Calu3 (cell line): Measurements from ENCODE around the gene MED13. TPM values are rescaled to one million over a fixed set of nuclear protein-coding genes. Genes with fewer than 3 reads are reported as not detected.

Experiments used
- BruUV-seq: library from RNA; stranded (reverse); fragments of 400-500 nt; replicated peaks from 2 replicates; lab custom pipeline; 2021; lab: Mats Ljungman, UMichigan
- CTCF ChIA-PET: fragments of 300-600 bp; sonication (Branson Sonifier 250); formaldehyde crosslinking; loops from one replicate; lab custom pipeline; 2022; ENCODE audit warnings: antibody characterized with exemption; lab: Charles Lee
- DNase-seq: peaks from one replicate; pipeline ENCODE4 v3.0.0; 2022
- H3K27ac Mint-ChIP-seq: one replicate; pipeline ENCODE4 v1.8.0; 2022; ENCODE audit warnings: mixed read lengths; ENCODE audit not compliant: unreplicated experiment
- H3K27me3 Mint-ChIP-seq: one replicate; pipeline ENCODE4 v1.8.0; 2022; ENCODE audit warnings: mixed read lengths; ENCODE audit not compliant: unreplicated experiment
- H3K36me3 Mint-ChIP-seq: one replicate; pipeline ENCODE4 v1.8.0; 2022; ENCODE audit warnings: mild to moderate bottlenecking, moderate library complexity, mixed read lengths; ENCODE audit not compliant: insufficient read depth, unreplicated experiment
- H3K4me1 Mint-ChIP-seq: one replicate; pipeline ENCODE4 v1.8.0; 2022; ENCODE audit warnings: mild to moderate bottlenecking, low read depth, mixed read lengths; ENCODE audit not compliant: unreplicated experiment
- H3K4me3 Mint-ChIP-seq: one replicate; pipeline ENCODE4 v1.8.0; 2022; ENCODE audit warnings: mild to moderate bottlenecking, low read depth, moderate library complexity, mixed read lengths; ENCODE audit not compliant: unreplicated experiment
- H3K9me3 Mint-ChIP-seq: one replicate; pipeline ENCODE4 v1.8.0; 2022; ENCODE audit warnings: low read depth, mixed read lengths; ENCODE audit not compliant: unreplicated experiment
- CTCF ChIP-seq: fragments of 200-600 bp; IDR thresholded peaks from one replicate; pipeline ENCODE4 v1.8.0; 2022; ENCODE audit warnings: antibody characterized with exemption; ENCODE audit not compliant: unreplicated experiment
- intact Hi-C: fragments of 100-400 bp; cut with micrococcal nuclease; formaldehyde crosslinking; loops from one replicate; pipeline ENCODE4 v1.10.0; 2022; ENCODE audit not compliant: unreplicated experiment
- total RNA-seq: library from RNA; stranded (reverse); gene quantifications from 2 replicates; pipeline ENCODE4 v1.2.3, GENCODE V29; 2022

Gene MED13
- total RNA-seq, 1 experiment from 2014 or later, result 50.2 TPM

GRCh38 chr17:61908292-61909037, 156.6 kb downstream of the MED13 start:
- H3K4me3 Mint-ChIP-seq, result no peak overlapping the region
- no peaks in the 10 kb centered on the region for H3K27me3 Mint-ChIP-seq
- BruUV-seq, result no TSS peak
- no peak for DNase-seq
- H3K4me1 Mint-ChIP-seq, result no peaks in the 10 kb centered on the region
- no peak for TF ChIP-seq CTCF
- H3K9me3 Mint-ChIP-seq, result no peaks in the 10 kb centered on the region
- intact Hi-C loops, result no loop called here
- CTCF ChIA-PET, result no interaction called here
- no peak overlapping the region for H3K27ac Mint-ChIP-seq
- H3K36me3 Mint-ChIP-seq, result peaks cover 11% of the 10 kb centered on the region

DNA sequence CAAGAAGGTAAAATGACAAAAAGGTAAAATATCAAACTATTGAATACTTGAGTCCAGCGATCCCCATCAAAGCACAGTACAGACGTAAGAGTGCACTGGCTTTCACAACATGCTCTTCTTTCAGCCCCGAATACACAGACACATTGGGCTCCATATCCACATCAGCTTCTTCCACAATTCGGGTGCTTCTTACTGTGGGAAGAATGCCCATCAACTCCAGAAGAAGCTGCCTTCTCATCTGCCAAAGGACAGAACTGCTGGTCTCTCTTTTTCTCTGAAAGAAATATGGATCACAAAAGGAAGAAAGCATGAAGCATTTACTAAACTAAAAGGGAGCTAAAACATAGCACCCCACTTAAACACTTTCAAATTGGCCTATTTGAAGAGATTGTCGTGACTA, 157.7 kb downstream of the MED13 start:
- CTCF ChIA-PET, result interaction anchor here (0.6 kb wide), 1 partner anchor 1805 kb away, joined by 5 read pairs; no protein-coding TSS in a partner anchor
- Mint-ChIP-seq H3K36me3 (peaks cover 10% of the 10 kb centered on the region), H3K9me3 (no peaks in the 10 kb centered on the region), H3K4me3 (no peak overlapping the region), H3K27ac (no peak overlapping the region), H3K27me3 (no peaks in the 10 kb centered on the region), H3K4me1 (no peaks in the 10 kb centered on the region)
- no peak for TF ChIP-seq CTCF
- intact Hi-C loops, result no loop called here
- DNase-seq, result no peak
- no TSS peak for BruUV-seq

DNA sequence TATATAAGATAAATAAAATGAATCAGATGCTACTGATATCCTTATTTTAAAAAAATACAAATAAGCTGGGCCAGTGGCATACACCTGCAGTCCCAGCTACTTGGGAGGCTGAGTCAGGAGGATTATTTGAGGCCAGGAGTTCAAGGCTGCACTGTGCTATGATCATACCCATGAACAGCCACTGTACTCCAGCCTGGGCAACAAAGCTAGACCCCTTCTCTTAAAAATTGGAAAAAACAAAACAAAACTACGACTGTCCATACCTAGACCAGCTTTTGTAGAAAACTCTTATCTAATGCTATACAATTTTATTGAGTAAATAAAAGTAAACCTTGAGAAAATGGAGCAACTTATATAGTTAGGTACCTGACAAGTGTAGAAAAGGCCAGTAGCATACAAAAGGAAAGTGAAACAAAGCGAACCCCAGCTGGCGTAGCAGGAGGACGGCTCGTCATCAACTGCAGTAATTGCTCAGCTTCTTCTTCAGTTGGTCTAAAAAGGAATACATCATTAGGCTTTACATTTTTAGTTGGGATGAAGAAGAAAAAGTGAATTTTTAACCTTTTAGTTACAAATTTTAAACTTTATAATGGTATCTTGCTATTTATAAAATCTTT, 160.9 kb downstream of the MED13 start:
- CTCF ChIA-PET, result interaction anchor here (1.0 kb wide), 1 partner anchor 205 kb away, joined by 3 read pairs; no protein-coding TSS in a partner anchor
- no TSS peak for BruUV-seq
- DNase-seq, result no peak
- intact Hi-C loops, result no loop called here
- Mint-ChIP-seq H3K27me3 (no peaks in the 10 kb centered on the region), H3K27ac (no peak overlapping the region), H3K4me1 (no peaks in the 10 kb centered on the region), H3K36me3 (peaks cover 10% of the 10 kb centered on the region), H3K9me3 (no peaks in the 10 kb centered on the region), H3K4me3 (no peak overlapping the region)
- TF ChIP-seq CTCF, result no peak

GRCh38 chr17:61903251-61903650, 161.8 kb downstream of the MED13 start:
- peaks cover 10% of the 10 kb centered on the region for H3K36me3 Mint-ChIP-seq
- no peak for DNase-seq
- intact Hi-C loops, result no loop called here
- no peak overlapping the region for H3K27ac Mint-ChIP-seq
- CTCF ChIA-PET, result interaction anchor here (0.6 to 0.7 kb wide), 3 partner anchors 13 to 590 kb away, joined by 4 to 5 read pairs (median 4); no protein-coding TSS in a partner anchor
- BruUV-seq, result no TSS peak
- H3K4me3 Mint-ChIP-seq, result no peak overlapping the region
- no peaks in the 10 kb centered on the region for H3K4me1 Mint-ChIP-seq
- no peaks in the 10 kb centered on the region for H3K27me3 Mint-ChIP-seq
- no peaks in the 10 kb centered on the region for H3K9me3 Mint-ChIP-seq
- no peak for TF ChIP-seq CTCF
